H1 (cell line): Measurements from ENCODE around the gene CXCL14. TPM values are rescaled to one million over a fixed set of nuclear protein-coding genes. Genes with fewer than 3 reads are reported as not detected.

Experiments
- CTCF ChIA-PET: fragments of 300-600 bp; sonication (Branson Sonifier 250); formaldehyde crosslinking; loops from one replicate; lab custom pipeline; 2021; ENCODE audit not compliant: partially characterized antibody; lab: Charles Lee
- POLR2A ChIA-PET: fragments of 300-600 bp; sonication (Branson Sonifier 250); formaldehyde crosslinking; loops from one replicate; lab custom pipeline; 2021; ENCODE audit warnings: inconsistent platforms; ENCODE audit not compliant: partially characterized antibody; lab: Charles Lee
- DNase-seq, 2 experiments: peaks; one replicate each; pipeline versions ENCODE4 v3.0.0 to v3.0.0-alpha.2; 2010 to 2022; ENCODE audit warnings: low spot score in 2 of 2, low read depth in 1 of 2, mixed read lengths in 1 of 2
- FAIRE-seq: peaks from 2 replicates; lab custom pipeline; 2011; peaks lifted over from hg19 to GRCh38; lab: Jason Lieb, UNC
- H2AFZ ChIP-seq: 2 replicates; pipeline ENCODE4 v1.8.1; 2012; ENCODE audit warnings: low read length, inconsistent platforms
- H2AK5ac ChIP-seq: 2 replicates; pipeline ENCODE4 v1.6.1; 2013; ENCODE audit warnings: low read depth, low read length
- H2BK120ac ChIP-seq: replicated peaks from 2 replicates; pipeline ENCODE3; 2013; ENCODE audit warnings: low read depth, low read length, inconsistent platforms
- H2BK12ac ChIP-seq: 2 replicates; pipeline ENCODE4 v1.6.1; 2013; ENCODE audit warnings: low read depth, low read length
- H2BK15ac ChIP-seq: 2 replicates; pipeline ENCODE4 v1.6.1; 2013; ENCODE audit warnings: low read length
- H2BK20ac ChIP-seq: 2 replicates; pipeline ENCODE4 v1.6.1; 2013; ENCODE audit warnings: low read length
- H2BK5ac ChIP-seq: 2 replicates; pipeline ENCODE4 v1.6.1; 2013; ENCODE audit warnings: low read depth, low read length
- H3K14ac ChIP-seq: 2 replicates; pipeline ENCODE4 v1.6.1; 2013; ENCODE audit warnings: inconsistent platforms; ENCODE audit not compliant: insufficient read length
- H3K18ac ChIP-seq: 2 replicates; pipeline ENCODE4 v1.6.1; 2013; ENCODE audit warnings: low read length; ENCODE audit errors: extremely low read depth
- H3K23ac ChIP-seq: 2 replicates; pipeline ENCODE4 v1.6.1; 2013; ENCODE audit warnings: inconsistent platforms; ENCODE audit not compliant: insufficient read length
- H3K23me2 ChIP-seq: 2 replicates; pipeline ENCODE4 v1.6.1; 2013; ENCODE audit warnings: low read depth, low read length
- H3K27ac ChIP-seq: 2 replicates; pipeline ENCODE4 v1.6.1; 2011; ENCODE audit warnings: low read depth, low read length, inconsistent platforms
- H3K27me3 ChIP-seq, 4 experiments: replicated peaks in 1 of 4; 1 replicate in 1 of 4; 2 replicates in 3 of 4; pipeline versions ENCODE4 v1.6.1 to v1.8.1; 2011 to 2013; ENCODE audit warnings: low read length in 3 of 4, mild to moderate bottlenecking in 3 of 4, inconsistent platforms in 2 of 4, mixed read lengths in 2 of 4, moderate library complexity in 1 of 4; ENCODE audit not compliant: control insufficient read depth in 3 of 4, insufficient read depth in 3 of 4; ENCODE audit errors: extremely low read depth in 1 of 4
- H3K36me3 ChIP-seq, 4 experiments: 2 replicates each; pipeline versions ENCODE4 v1.6.1 to v1.8.1; 2011 to 2013; ENCODE audit warnings: mild to moderate bottlenecking in 4 of 4, low read length in 3 of 4, moderate library complexity in 2 of 4, control low read depth in 1 of 4, inconsistent platforms in 1 of 4; ENCODE audit not compliant: insufficient read depth in 4 of 4, control insufficient read depth in 2 of 4
- H3K4ac ChIP-seq: replicated peaks from 2 replicates; pipeline ENCODE3; 2013; ENCODE audit warnings: low read length, low read depth, mixed read lengths, inconsistent platforms; ENCODE audit not compliant: insufficient read length
- H3K4me1 ChIP-seq, 4 experiments: replicated peaks in 1 of 4; 1 replicate in 1 of 4; 2 replicates in 3 of 4; pipeline versions ENCODE4 v1.6.1 to v1.8.1; 2011 to 2013; ENCODE audit warnings: low read length in 3 of 4, inconsistent platforms in 2 of 4, mixed read lengths in 1 of 4; ENCODE audit not compliant: insufficient read depth in 4 of 4, control insufficient read depth in 3 of 4
- H3K4me2 ChIP-seq, 2 experiments: 2 replicates each; pipeline versions ENCODE4 v1.6.1 to v1.8.1; 2011 to 2013; ENCODE audit warnings: low read depth in 2 of 2, low read length in 2 of 2, control low read depth in 1 of 2, inconsistent platforms in 1 of 2, mild to moderate bottlenecking in 1 of 2; ENCODE audit not compliant: insufficient read depth in 1 of 2
- H3K4me3 ChIP-seq, 4 experiments: fragments of 200-600, 300-600 bp in 1 of 4; sonication (generic), shearing (Covaris generic), sonication (Bioruptor Twin) in 1 of 4; 2 replicates each; pipeline versions ENCODE4 v1.5.1 to v1.8.1; 2011 to 2016; ENCODE audit warnings: low read length in 4 of 4, low read depth in 3 of 4, control low read depth in 2 of 4, inconsistent platforms in 2 of 4, mild to moderate bottlenecking in 2 of 4, mixed read lengths in 1 of 4, moderate library complexity in 1 of 4; ENCODE audit not compliant: insufficient read depth in 2 of 4; ENCODE audit errors: extremely low read depth in 1 of 4
- H3K56ac ChIP-seq: replicated peaks from 2 replicates; pipeline ENCODE3; 2013; ENCODE audit warnings: low read depth, mild to moderate bottlenecking, mixed read lengths, low read length, inconsistent platforms; ENCODE audit not compliant: insufficient read length
- H3K79me1 ChIP-seq: 2 replicates; pipeline ENCODE4 v1.6.1; 2013; ENCODE audit warnings: low read depth, low read length, control low read depth
- H3K79me2 ChIP-seq, 2 experiments: 2 replicates each; pipeline versions ENCODE4 v1.6.1 to v1.8.1; 2012 to 2013; ENCODE audit warnings: low read length in 2 of 2, mild to moderate bottlenecking in 2 of 2, inconsistent platforms in 1 of 2; ENCODE audit not compliant: insufficient read depth in 2 of 2, control insufficient read depth in 1 of 2
- H3K9ac ChIP-seq, 4 experiments: replicated peaks in 1 of 4; 1 replicate in 1 of 4; 2 replicates in 3 of 4; pipeline versions ENCODE4 v1.6.1 to v1.8.1; 2011 to 2013; ENCODE audit warnings: low read depth in 3 of 4, low read length in 3 of 4, control low read depth in 2 of 4, mild to moderate bottlenecking in 2 of 4, moderate library complexity in 2 of 4, inconsistent platforms in 1 of 4; ENCODE audit errors: extremely low read depth in 1 of 4
- H3K9me3 ChIP-seq, 2 experiments: 2 replicates each; pipeline versions ENCODE4 v1.6.1 to v1.8.1; 2012 to 2013; ENCODE audit warnings: mild to moderate bottlenecking in 2 of 2, moderate library complexity in 2 of 2, control low read depth in 1 of 2, inconsistent platforms in 1 of 2, low read depth in 1 of 2, low read length in 1 of 2, mixed read lengths in 1 of 2; ENCODE audit not compliant: insufficient read depth in 2 of 2
- H4K20me1 ChIP-seq, 2 experiments: replicated peaks in 1 of 2; 2 replicates each; pipeline versions ENCODE3 to v1.8.1; 2011 to 2013; ENCODE audit warnings: inconsistent platforms in 2 of 2, low read length in 2 of 2, mild to moderate bottlenecking in 1 of 2; ENCODE audit not compliant: insufficient read depth in 2 of 2, control insufficient read depth in 1 of 2
- H4K5ac ChIP-seq: 2 replicates; pipeline ENCODE4 v1.6.1; 2013; ENCODE audit warnings: low read length, low read depth, mixed read lengths, inconsistent platforms; ENCODE audit not compliant: insufficient read length
- H4K8ac ChIP-seq: 2 replicates; pipeline ENCODE4 v1.8.0; 2013; ENCODE audit warnings: mild to moderate bottlenecking, moderate library complexity, low read length, inconsistent platforms; ENCODE audit not compliant: insufficient read depth; ENCODE audit errors: extremely low read depth
- H4K91ac ChIP-seq: replicated peaks from 2 replicates; pipeline ENCODE3; 2013; ENCODE audit warnings: low read length, mixed read lengths, inconsistent platforms; ENCODE audit not compliant: insufficient read length
- BCL11A ChIP-seq, 2 experiments: IDR thresholded peaks; one replicate each; pipeline ENCODE4 v1.6.1; 2011; ENCODE audit warnings: low read depth in 2 of 2, low read length in 2 of 2, mild to moderate bottlenecking in 2 of 2
- BRCA1 ChIP-seq: IDR thresholded peaks from 2 replicates; pipeline ENCODE4 v1.6.1; 2012; ENCODE audit warnings: low read depth, low read length, improper control_type of control experiment
- CTBP2 ChIP-seq: IDR thresholded peaks from 2 replicates; pipeline ENCODE4 v1.7.0; 2011; ENCODE audit warnings: borderline replicate concordance, mild to moderate bottlenecking, moderate library complexity, mixed read lengths, low read length; ENCODE audit not compliant: insufficient read depth, insufficient read length
- EP300 ChIP-seq, 2 experiments: IDR thresholded peaks; 1 replicate in 1 of 2; 2 replicates in 1 of 2; pipeline ENCODE4 v1.6.1; 2011 to 2012; ENCODE audit warnings: low read depth in 2 of 2, low read length in 2 of 2, mild to moderate bottlenecking in 2 of 2, borderline replicate concordance in 1 of 2, inconsistent platforms in 1 of 2, moderate library complexity in 1 of 2
- FOSL1 ChIP-seq: IDR thresholded peaks from 2 replicates; pipeline ENCODE4 v1.6.1; 2011; ENCODE audit warnings: mild to moderate bottlenecking, low read depth, low read length, moderate library complexity; ENCODE audit not compliant: insufficient read depth
- JUND ChIP-seq: IDR thresholded peaks from 2 replicates; pipeline ENCODE4 v1.6.1; 2011; ENCODE audit warnings: mild to moderate bottlenecking, improper control_type of control experiment, low read length
- RFX5 ChIP-seq: IDR thresholded peaks from 2 replicates; pipeline ENCODE4 v1.6.1; 2011; ENCODE audit warnings: low read depth, low read length, improper control_type of control experiment, borderline replicate concordance
- RNF2 ChIP-seq: fragments of 200-900, 300-1000 bp; sonication (generic); IDR thresholded peaks from 2 replicates; pipeline ENCODE4 v1.7.1; 2016; ENCODE audit warnings: borderline replicate concordance, low read depth, mild to moderate bottlenecking, antibody characterized with exemption, low read length; ENCODE audit not compliant: poor library complexity, severe bottlenecking; ENCODE audit errors: missing control alignments
- SAP30 ChIP-seq: fragments of 300-600 bp; sonication (generic); IDR thresholded peaks from 2 replicates; pipeline ENCODE4 v1.7.1; 2012; ENCODE audit warnings: low read length, moderate library complexity, mild to moderate bottlenecking, inconsistent platforms; ENCODE audit not compliant: insufficient read depth, insufficient replicate concordance
- SUZ12 ChIP-seq: fragments of 200-600 bp; sonication (generic); IDR thresholded peaks from 2 replicates; pipeline ENCODE4 v1.6.1; 2012; ENCODE audit warnings: mild to moderate bottlenecking, inconsistent platforms, low read length, moderate library complexity, mixed read lengths
- TAF7 ChIP-seq: optimal IDR thresholded peaks from 2 replicates; pipeline ENCODE3; 2011; ENCODE audit warnings: low read depth, mild to moderate bottlenecking, inconsistent platforms, low read length, moderate library complexity, borderline replicate concordance
- TCF12 ChIP-seq: IDR thresholded peaks from 2 replicates; pipeline ENCODE4 v1.6.1; 2011; ENCODE audit warnings: low read depth, mild to moderate bottlenecking, low read length
- ZNF274 ChIP-seq: IDR thresholded peaks from 2 replicates; pipeline ENCODE4 v1.7.0; 2012; ENCODE audit warnings: low read length, borderline replicate concordance; ENCODE audit errors: extremely low read depth
- WGBS, 2 experiments: shearing (Covaris generic) in 1 of 2; methylation state at CpG; one replicate each; pipeline versions ENCODE4 v1.1.6 to v1.1.7; 2013 to 2015; ENCODE audit warnings: low lambda C conversion rate in 2 of 2, mixed read lengths in 2 of 2, inconsistent platforms in 1 of 2, low coverage in 1 of 2, missing lambda C conversion rate in 1 of 2; ENCODE audit not compliant: insufficient replicate concordance in 2 of 2, insufficient coverage in 1 of 2, insufficient read length in 1 of 2; ENCODE audit errors: extremely low coverage in 1 of 2, missing lambda C conversion rate in 1 of 2; 5-methylcytosine and 5-hydroxymethylcytosine counted together
- polyA plus RNA-seq, 7 experiments: library from polyadenylated mRNA; depleted of rRNA in 3 of 7; stranded (reverse) in 5 of 7; unstranded in 2 of 7; fragments of >200 nt in 5 of 7; fragments of 200-250 nt in 2 of 7; gene quantifications; 1 replicate in 5 of 7; 2 replicates in 1 of 7; 4 replicates in 1 of 7; pipeline versions ENCODE4 v1.2.1 to v1.2.3, GENCODE V29; 2011 to 2013; ENCODE audit warnings: missing spikeins in 2 of 7, mixed read lengths in 2 of 7
- total RNA-seq: library from RNA; stranded (reverse); fragmentation: NEBNext Ultra II Directional; extraction: Animal tissue kit (Norgen Biotek cat#: 25700); gene quantifications from 2 replicates; pipeline ENCODE4 v1.2.1, GENCODE V29; 2021

CXCL14 gene
- total and polyA plus RNA-seq, 2 of the 8 experiments (the other 6 are each of a cell fraction or from before 2014, with no cell fraction given), result 1.5 to 1.8 TPM

GRCh38 chr5:135537271-135537670, 41.5 kb downstream of the CXCL14 start:
- DNase-seq (no peak), FAIRE-seq (no peak)
- H3K4me1 ChIP-seq, result peaks cover 0 to 12% (median 11%) of the 10 kb centered on the region in 4 experiments; a peak in 6 of 7 replicates
- TF ChIP-seq FOSL1 (no peak), CTBP2 (no peak), RNF2 (no peak), JUND (no peak), TCF12 (no peak), RFX5 (no peak), EP300 (IDR thresholded peaks at IDR 0.05; ENCODE audit: borderline replicate concordance in 1 of 2, low read depth in 2 of 2, low read length in 2 of 2) (no peak), BCL11A (IDR thresholded peaks at IDR 0.05; ENCODE audit: low read depth in 2 of 2, low read length in 2 of 2) (no peak), SUZ12 (no peak), BRCA1 (no peak), TAF7 (no peak), ZNF274 (no peak), SAP30 (no peak)

More at GRCh38 chr5:135537271-135537670, 41.5 kb downstream of the CXCL14 start:
- no peak overlapping the region for H2AK5ac ChIP-seq
- no peak overlapping the region for H3K14ac ChIP-seq
- no peaks in the 10 kb centered on the region for H3K79me2 ChIP-seq
- no peak overlapping the region for H2BK20ac ChIP-seq
- H2BK120ac ChIP-seq, result no peak overlapping the region
- peak overlapping the region in 1 of 2 experiments; percentile 72; a peak in 1 of 4 replicates for H3K4me2 ChIP-seq
- H3K56ac ChIP-seq, result no peak overlapping the region
- H3K23ac ChIP-seq, result no peak overlapping the region
- no peak overlapping the region for H3K9ac ChIP-seq
- H3K36me3 ChIP-seq, result peaks cover 0 to 11% (median 0%) of the 10 kb centered on the region in 4 experiments; a peak in 2 of 8 replicates
- peaks cover 99 to 100% (median 100%) of the 10 kb centered on the region in 4 experiments for H3K27me3 ChIP-seq
- CTCF ChIA-PET, result interaction anchor here (0.8 to 7.0 kb wide), 7 partner anchors 15 to 72 kb away, joined by 3 to 77 read pairs (median 4); no protein-coding TSS in a partner anchor
- H4K5ac ChIP-seq, result no peak overlapping the region
- H4K20me1 ChIP-seq, result peaks cover 24 to 37% of the 10 kb centered on the region in 2 experiments
- H3K4me3 ChIP-seq, result no peak overlapping the region
- H2BK12ac ChIP-seq, result no peak overlapping the region
- no peak overlapping the region for H3K18ac ChIP-seq
- H3K23me2 ChIP-seq, result peaks cover 10% of the 10 kb centered on the region; the same call in 1 of the 2 replicates
- no peak overlapping the region for H2BK5ac ChIP-seq
- H3K27ac ChIP-seq, result no peak overlapping the region
- H4K91ac ChIP-seq, result no peak overlapping the region
- H3K4ac ChIP-seq, result no peak overlapping the region
- no peak overlapping the region for H4K8ac ChIP-seq
- WGBS, 2 experiments, result 57% methylated on average over 7 of the region's 7 CpGs; no CpG with 5 or more reads in 1 of the 2 experiments
- POLR2A ChIA-PET, result no interaction called here
- no peak overlapping the region for H2BK15ac ChIP-seq
- H3K79me1 ChIP-seq, result no peaks in the 10 kb centered on the region
- H3K9me3 ChIP-seq, result peaks cover 9 to 15% of the 10 kb centered on the region in 2 experiments
- H2AFZ ChIP-seq, result no peak overlapping the region
